Measurements from ENCODE around the gene KLHL15. TPM values are rescaled to one million over a fixed set of nuclear protein-coding genes. Genes with fewer than 3 reads are reported as not detected.

KLHL15 gene
- total RNA-seq, 1 experiment from 2014 or later, result 12.0 TPM

GRCh38 chrX:24027985-24028384, 999 bp upstream of the KLHL15 start:
- intact Hi-C loops (cut with micrococcal nuclease; ENCODE audit: unreplicated experiment), result no loop called here
- POLR2A ChIA-PET (ENCODE audit: low non-redundant PET), result interaction anchor here (0.6 kb wide), 1 partner anchor 123 kb away, joined by 3 read pairs; no protein-coding TSS in a partner anchor
- no peaks in the 10 kb centered on the region for H3K27me3 ChIP-seq (replicated peaks; ENCODE audit: insufficient read depth, low read depth, low read length, poor library complexity)
- no peak for DNase-seq (ENCODE audit: low spot score)
- TF ChIP-seq EZH2 (IDR thresholded peaks at IDR 0.05; ENCODE audit: borderline replicate concordance, low read depth, low read length, poor library complexity, severe bottlenecking) (no peak), CTCF (conservative IDR thresholded peaks at IDR 0.05; ENCODE audit: low read depth, low read length) (no peak)
- CTCF ChIA-PET, result no interaction called here
- H3K4me1 ChIP-seq (ENCODE audit: insufficient read depth, low read length, poor library complexity, severe bottlenecking), result no peaks in the 10 kb centered on the region
- no peaks in the 10 kb centered on the region for H3K36me3 ChIP-seq (ENCODE audit: insufficient read depth, low read length, poor library complexity, severe bottlenecking)
- H3K9me3 ChIP-seq (ENCODE audit: low read depth, low read length, poor library complexity, severe bottlenecking), result no peaks in the 10 kb centered on the region
- no peak overlapping the region for H3K27ac ChIP-seq (ENCODE audit: low read depth, low read length, poor library complexity, severe bottlenecking)
- no TSS peak for BruUV-seq (replicated peaks)
- no peak overlapping the region for H3K4me3 ChIP-seq (ENCODE audit: low read depth, low read length, poor library complexity, severe bottlenecking)

GRCh38 chrX:24026432-24026831, 554 bp downstream of the KLHL15 start:
- Histone ChIP-seq H3K27me3 (replicated peaks; ENCODE audit: insufficient read depth, low read depth, low read length, poor library complexity) (no peaks in the 10 kb centered on the region), H3K27ac (ENCODE audit: low read depth, low read length, poor library complexity, severe bottlenecking) (peak overlapping the region; percentile 95), H3K4me1 (ENCODE audit: insufficient read depth, low read length, poor library complexity, severe bottlenecking) (no peaks in the 10 kb centered on the region), H3K36me3 (ENCODE audit: insufficient read depth, low read length, poor library complexity, severe bottlenecking) (no peaks in the 10 kb centered on the region), H3K9me3 (ENCODE audit: low read depth, low read length, poor library complexity, severe bottlenecking) (no peaks in the 10 kb centered on the region), H3K4me3 (ENCODE audit: low read depth, low read length, poor library complexity, severe bottlenecking) (peak overlapping the region; percentile 93)
- TF ChIP-seq CTCF (conservative IDR thresholded peaks at IDR 0.05; ENCODE audit: low read depth, low read length) (no peak), EZH2 (IDR thresholded peaks at IDR 0.05; ENCODE audit: borderline replicate concordance, low read depth, low read length, poor library complexity, severe bottlenecking) (no peak)
- peak; percentile 17 for DNase-seq (ENCODE audit: low spot score)
- ChIA-PET CTCF (interaction anchor here (1.1 to 1.2 kb wide), 2 partner anchors 27 to 28 kb away, joined by 3 to 14 read pairs; partner anchors contain the start of gene EIF2S3), POLR2A (ENCODE audit: low non-redundant PET) (no interaction called here)
- intact Hi-C loops (cut with micrococcal nuclease; ENCODE audit: unreplicated experiment), result no loop called here
- no TSS peak for BruUV-seq (replicated peaks)

GRCh38 chrX:24025741-24026403, 1.1 kb downstream of the KLHL15 start:
- DNase-seq (ENCODE audit: low spot score), result no peak
- TF ChIP-seq CTCF (conservative IDR thresholded peaks at IDR 0.05; ENCODE audit: low read depth, low read length) (no peak), EZH2 (IDR thresholded peaks at IDR 0.05; ENCODE audit: borderline replicate concordance, low read depth, low read length, poor library complexity, severe bottlenecking) (no peak)
- Histone ChIP-seq H3K4me3 (ENCODE audit: low read depth, low read length, poor library complexity, severe bottlenecking) (peak overlapping the region; percentile 93), H3K4me1 (ENCODE audit: insufficient read depth, low read length, poor library complexity, severe bottlenecking) (no peaks in the 10 kb centered on the region), H3K9me3 (ENCODE audit: low read depth, low read length, poor library complexity, severe bottlenecking) (no peaks in the 10 kb centered on the region), H3K27me3 (replicated peaks; ENCODE audit: insufficient read depth, low read depth, low read length, poor library complexity) (no peaks in the 10 kb centered on the region), H3K36me3 (ENCODE audit: insufficient read depth, low read length, poor library complexity, severe bottlenecking) (no peaks in the 10 kb centered on the region), H3K27ac (ENCODE audit: low read depth, low read length, poor library complexity, severe bottlenecking) (peak overlapping the region; percentile 95)
- CTCF ChIA-PET, result interaction anchor here (1.1 kb wide), 1 partner anchor 29 kb away, joined by 14 read pairs; the partner anchor contains the start of gene EIF2S3
- BruUV-seq (replicated peaks), result TSS peak; percentile 94
- POLR2A ChIA-PET (ENCODE audit: low non-redundant PET), result no interaction called here
- intact Hi-C loops (cut with micrococcal nuclease; ENCODE audit: unreplicated experiment), result loop anchor here (1.0 to 2.0 kb wide), 2 partner anchors 28 to 117 kb away; partner anchors contain the start of genes CXorf58 and EIF2S3
